Natural killer cell treated with Interleukin-12 subunit alpha and Interleukin-12 subunit beta and Interleukin-15 and Interleukin-18, amount 100 ng/mL, for 72 hours (primary cell): Measurements from ENCODE around the gene SMIM38. TPM values are rescaled to one million over a fixed set of nuclear protein-coding genes. Genes with fewer than 3 reads are reported as not detected.

ENCODE experiments used
- ATAC-seq, 2 donors: fragments of 150-1000 bp; cut with Tn5 transposase in 1 of 2; sonication (Bioruptor Pico), chemical (Tn5 transposase) in 1 of 2; 2 replicates each; pipeline ENCODE4 v1.10.0; 2021
- DNase-seq: peaks from one replicate; pipeline ENCODE4 v3.0.0; 2022; ENCODE audit warnings: low spot score
- H3K27ac Mint-ChIP-seq, 2 donors: 1 replicate in 1 of 2; 2 replicates in 1 of 2; pipeline ENCODE4 v1.8.0; 2022; ENCODE audit warnings: mixed read lengths in 2 of 2, mild to moderate bottlenecking in 1 of 2, moderate library complexity in 1 of 2
- H3K27me3 Mint-ChIP-seq, 2 donors: 1 replicate in 1 of 2; 2 replicates in 1 of 2; pipeline ENCODE4 v1.8.0; 2022; ENCODE audit warnings: mixed read lengths in 2 of 2
- H3K36me3 Mint-ChIP-seq: one replicate; pipeline ENCODE4 v1.8.0; 2022; ENCODE audit warnings: mixed read lengths
- H3K4me1 Mint-ChIP-seq, 2 donors: 1 replicate in 1 of 2; 2 replicates in 1 of 2; pipeline ENCODE4 v1.8.0; 2022; ENCODE audit warnings: low read depth in 2 of 2, mixed read lengths in 2 of 2, mild to moderate bottlenecking in 1 of 2
- H3K4me3 Mint-ChIP-seq: one replicate; pipeline ENCODE4 v1.8.0; 2022; ENCODE audit warnings: mixed read lengths
- H3K9me3 Mint-ChIP-seq: 2 replicates; pipeline ENCODE4 v1.8.0; 2022; ENCODE audit warnings: mixed read lengths
- total RNA-seq, 2 donors: library from RNA; stranded (reverse); gene quantifications; one replicate each; pipeline ENCODE4 v1.2.3, GENCODE V29; 2022

The SMIM38 gene
- total RNA-seq, 2 donors from 2014 or later, result 0.89 TPM; not detected in 1

DNA sequence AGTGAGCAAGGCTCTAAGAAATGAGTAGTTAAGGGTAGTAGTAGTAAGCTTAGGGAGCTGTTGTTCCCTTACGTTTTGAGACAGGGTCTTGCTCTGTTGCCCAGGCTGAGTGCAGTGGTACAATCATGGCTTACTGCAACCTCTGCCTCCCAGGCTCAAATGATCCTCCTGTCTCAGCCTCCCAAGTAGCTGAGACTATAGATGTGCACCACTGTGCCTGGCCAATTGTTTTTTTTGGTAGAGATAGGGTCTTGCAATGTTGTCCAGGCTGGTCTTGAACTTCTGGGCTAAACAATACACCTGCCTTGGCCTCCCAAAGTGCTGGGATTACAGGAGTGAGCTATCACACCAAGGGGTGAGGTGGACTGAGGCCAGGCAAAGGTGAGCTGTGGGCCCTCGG, 10.0 kb downstream of the SMIM38 start:
- ATAC-seq (no peak), DNase-seq (no peak)
- H3K4me3 Mint-ChIP-seq, result no peak overlapping the region
- no peak overlapping the region for H3K27ac Mint-ChIP-seq
- H3K4me1 Mint-ChIP-seq, result peaks cover 4 to 5% of the 10 kb centered on the region in 2 donors
- H3K36me3 Mint-ChIP-seq, result peaks cover 5% of the 10 kb centered on the region
- H3K9me3 Mint-ChIP-seq, result peaks cover 4% of the 10 kb centered on the region
- peaks cover 23 to 24% of the 10 kb centered on the region in 2 donors for H3K27me3 Mint-ChIP-seq

DNA sequence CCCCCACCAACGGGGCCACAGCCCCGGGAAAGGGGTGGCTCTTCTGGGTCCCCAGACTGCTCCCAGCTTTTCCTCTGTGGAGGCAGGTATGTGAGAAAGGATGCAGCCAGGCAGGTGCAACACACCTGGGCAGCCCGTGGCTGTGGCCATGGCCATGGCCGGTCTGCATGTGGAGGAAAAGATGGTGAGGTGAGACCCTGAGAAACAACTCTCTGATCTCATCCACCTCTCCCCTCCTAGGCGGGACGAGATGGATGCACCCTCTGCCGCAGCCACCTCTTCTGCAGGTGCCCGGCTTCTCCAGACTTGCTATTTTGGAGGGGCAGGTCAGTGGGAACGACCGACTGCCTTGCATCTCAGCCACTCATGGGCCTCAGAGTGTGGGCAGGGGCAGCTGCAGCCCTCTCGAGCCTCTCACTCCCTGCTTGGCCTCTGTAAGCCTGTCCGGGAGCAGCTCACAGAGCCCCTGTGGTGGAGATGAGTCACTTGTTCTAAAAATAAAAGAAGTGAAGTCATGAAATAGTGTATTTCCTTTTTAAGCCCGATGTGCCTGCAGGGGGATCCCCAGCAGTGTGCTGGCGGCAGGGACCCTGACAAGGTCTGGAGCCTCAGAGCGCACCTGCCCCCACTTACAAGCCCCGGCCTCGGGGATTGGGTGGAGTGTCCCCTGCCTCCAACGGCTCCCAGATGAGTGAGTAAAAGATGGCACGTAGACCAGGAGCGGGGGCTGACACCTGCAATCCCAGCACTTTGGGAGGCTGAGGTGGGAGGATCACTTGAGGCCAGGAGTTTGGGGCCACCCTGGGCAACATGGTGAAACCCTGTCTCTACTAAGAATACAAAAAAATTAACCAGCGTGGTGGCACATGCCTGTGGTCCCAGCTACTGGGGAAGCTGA, 10.7 kb downstream of the SMIM38 start:
- Mint-ChIP-seq H3K4me3 (no peak overlapping the region), H3K9me3 (peaks cover 4% of the 10 kb centered on the region), H3K36me3 (peaks cover 5% of the 10 kb centered on the region), H3K27me3 (peaks cover 19 to 24% of the 10 kb centered on the region in 2 donors), H3K27ac (no peak overlapping the region), H3K4me1 (peaks cover 4 to 5% of the 10 kb centered on the region in 2 donors)
- no peak for DNase-seq
- ATAC-seq, result peak; percentile 63 to 82

DNA sequence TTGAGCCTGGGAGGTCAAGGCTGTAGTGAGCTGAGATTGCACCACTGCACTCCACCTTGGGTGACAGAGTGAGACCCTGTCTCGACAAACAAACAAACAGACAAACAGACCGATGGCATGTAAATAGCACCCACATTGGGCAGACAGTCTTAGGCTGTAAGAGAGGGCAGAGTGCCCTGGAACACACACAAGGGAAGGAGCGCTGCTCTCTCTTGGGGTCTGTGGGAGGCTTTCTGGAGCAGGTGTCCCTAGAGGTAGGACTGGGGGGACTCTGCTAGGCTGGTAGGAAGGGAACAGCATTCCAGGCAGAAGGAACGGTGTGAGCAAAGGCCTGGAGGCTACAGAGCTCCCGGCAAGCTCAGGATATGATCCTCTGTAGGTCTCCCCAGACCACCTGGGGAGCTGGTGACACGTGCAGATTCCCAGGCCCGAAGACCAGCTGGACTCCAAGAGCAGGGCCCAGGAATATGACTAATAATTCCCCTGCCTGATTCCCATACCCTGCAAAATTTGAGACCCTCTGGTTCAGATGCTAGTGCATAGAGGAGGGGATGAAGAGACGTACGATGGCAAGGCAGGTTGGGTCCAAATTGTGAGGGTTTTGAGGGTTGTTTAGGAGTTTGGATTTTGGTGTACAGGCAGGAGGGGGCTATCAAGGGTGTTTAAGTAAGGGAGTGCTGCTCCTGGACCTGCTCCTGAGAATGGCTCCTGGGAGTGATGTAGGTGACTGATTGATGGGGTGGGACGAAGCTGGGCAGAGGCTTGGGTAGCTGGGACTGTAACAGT, 11.6 kb downstream of the SMIM38 start:
- no peak for DNase-seq
- H3K4me3 Mint-ChIP-seq, result no peak overlapping the region
- peaks cover 5% of the 10 kb centered on the region for H3K36me3 Mint-ChIP-seq
- H3K27me3 Mint-ChIP-seq, result peaks cover 16 to 24% of the 10 kb centered on the region in 2 donors
- H3K4me1 Mint-ChIP-seq, result peaks cover 4 to 5% of the 10 kb centered on the region in 2 donors
- peaks cover 4% of the 10 kb centered on the region for H3K9me3 Mint-ChIP-seq
- ATAC-seq, result no peak
- H3K27ac Mint-ChIP-seq, result no peak overlapping the region

DNA sequence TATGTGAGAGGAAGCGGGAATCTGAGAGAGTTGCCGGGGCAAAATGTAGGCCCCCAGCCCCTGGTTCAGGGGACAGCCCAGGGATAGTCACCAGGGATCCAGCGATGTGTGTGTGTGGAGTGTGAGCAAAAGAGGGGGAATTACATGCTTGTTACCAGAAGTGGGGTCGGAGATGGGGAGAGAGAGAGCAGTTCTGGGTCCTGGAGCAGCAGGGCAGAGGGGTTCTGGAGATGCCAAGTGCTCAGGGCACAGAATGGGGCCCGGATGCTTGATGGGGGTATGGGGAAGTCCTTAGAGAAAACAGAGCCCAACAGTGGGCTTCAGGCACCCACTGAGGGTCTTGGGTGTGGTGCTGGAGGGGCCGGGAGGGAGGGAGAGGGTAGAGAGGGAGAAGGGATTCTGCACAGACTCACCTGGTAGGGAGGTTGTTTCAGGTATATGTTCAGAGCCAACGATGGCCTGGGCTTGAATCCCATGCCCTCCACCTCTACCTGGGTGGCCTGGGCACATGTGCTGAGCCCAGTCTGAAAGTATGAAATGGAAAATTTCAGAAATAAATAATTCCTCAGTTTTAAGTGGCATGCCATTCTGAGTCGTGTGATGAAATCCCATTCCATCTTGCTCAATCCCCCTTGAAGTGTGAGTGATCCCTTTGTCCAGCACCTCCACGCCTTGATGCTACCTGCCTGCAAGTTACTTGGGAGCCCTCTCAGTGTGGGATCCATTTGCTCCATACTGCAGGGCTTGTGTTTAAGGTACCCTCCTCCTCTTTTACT, 12.4 kb downstream of the SMIM38 start:
- peaks cover 4 to 5% of the 10 kb centered on the region in 2 donors for H3K4me1 Mint-ChIP-seq
- no peak for DNase-seq
- H3K36me3 Mint-ChIP-seq, result no peaks in the 10 kb centered on the region
- no peak overlapping the region for H3K27ac Mint-ChIP-seq
- no peak for ATAC-seq
- H3K9me3 Mint-ChIP-seq, result peaks cover 4% of the 10 kb centered on the region
- peaks cover 17 to 18% of the 10 kb centered on the region in 2 donors for H3K27me3 Mint-ChIP-seq
- no peak overlapping the region for H3K4me3 Mint-ChIP-seq

DNA sequence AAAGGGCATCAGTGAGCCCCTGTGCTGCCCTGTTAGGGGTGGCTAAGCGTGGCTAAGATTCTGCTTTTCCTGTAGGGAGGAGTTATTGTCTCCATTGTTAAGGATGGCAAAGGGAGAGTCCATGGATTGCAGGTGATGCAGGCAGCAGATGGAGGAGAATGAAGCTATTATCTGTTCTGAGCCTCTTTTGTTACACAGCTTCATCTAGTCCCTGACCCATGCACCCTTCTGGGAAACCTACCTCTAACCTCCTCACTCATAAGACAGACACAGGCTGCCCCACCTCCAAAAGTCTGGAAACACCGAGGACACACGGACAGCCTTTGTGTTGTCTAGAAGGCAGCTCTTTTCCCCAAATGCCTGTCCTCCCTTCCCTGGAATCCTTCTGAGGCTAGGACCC, 13.7 kb downstream of the SMIM38 start:
- Mint-ChIP-seq H3K27me3 (peaks cover 12 to 17% of the 10 kb centered on the region in 2 donors), H3K9me3 (no peaks in the 10 kb centered on the region), H3K4me1 (peaks cover 4 to 5% of the 10 kb centered on the region in 2 donors), H3K27ac (no peak overlapping the region), H3K36me3 (no peaks in the 10 kb centered on the region), H3K4me3 (no peak overlapping the region)
- ATAC-seq, result no peak
- peak; percentile 32 for DNase-seq

DNA sequence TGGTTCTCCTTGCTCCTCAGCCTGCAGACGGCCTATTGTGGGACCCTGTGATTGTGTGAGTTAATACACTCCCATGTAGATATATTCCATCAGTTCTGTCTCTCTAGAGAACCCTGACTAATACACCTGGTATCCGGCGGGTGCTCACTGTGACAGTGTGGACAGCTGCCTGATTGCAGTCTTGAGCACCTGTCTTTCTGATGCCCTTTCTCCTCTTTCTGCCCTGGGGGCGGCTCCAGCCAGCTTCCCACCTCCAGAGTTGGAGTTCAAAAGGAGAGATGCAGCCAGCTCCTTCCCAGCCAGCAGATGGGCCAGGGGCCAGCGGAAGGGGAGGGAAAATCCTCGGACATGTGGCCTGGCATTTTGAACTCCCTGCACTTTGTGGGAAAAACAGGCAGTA, 15.0 kb downstream of the SMIM38 start:
- ATAC-seq (no peak), DNase-seq (peak; percentile 39)
- Mint-ChIP-seq H3K9me3 (no peaks in the 10 kb centered on the region), H3K36me3 (no peaks in the 10 kb centered on the region), H3K27me3 (peaks cover 8 to 10% of the 10 kb centered on the region in 2 donors), H3K27ac (no peak overlapping the region), H3K4me1 (peaks cover 4 to 5% of the 10 kb centered on the region in 2 donors), H3K4me3 (no peak overlapping the region)

DNA sequence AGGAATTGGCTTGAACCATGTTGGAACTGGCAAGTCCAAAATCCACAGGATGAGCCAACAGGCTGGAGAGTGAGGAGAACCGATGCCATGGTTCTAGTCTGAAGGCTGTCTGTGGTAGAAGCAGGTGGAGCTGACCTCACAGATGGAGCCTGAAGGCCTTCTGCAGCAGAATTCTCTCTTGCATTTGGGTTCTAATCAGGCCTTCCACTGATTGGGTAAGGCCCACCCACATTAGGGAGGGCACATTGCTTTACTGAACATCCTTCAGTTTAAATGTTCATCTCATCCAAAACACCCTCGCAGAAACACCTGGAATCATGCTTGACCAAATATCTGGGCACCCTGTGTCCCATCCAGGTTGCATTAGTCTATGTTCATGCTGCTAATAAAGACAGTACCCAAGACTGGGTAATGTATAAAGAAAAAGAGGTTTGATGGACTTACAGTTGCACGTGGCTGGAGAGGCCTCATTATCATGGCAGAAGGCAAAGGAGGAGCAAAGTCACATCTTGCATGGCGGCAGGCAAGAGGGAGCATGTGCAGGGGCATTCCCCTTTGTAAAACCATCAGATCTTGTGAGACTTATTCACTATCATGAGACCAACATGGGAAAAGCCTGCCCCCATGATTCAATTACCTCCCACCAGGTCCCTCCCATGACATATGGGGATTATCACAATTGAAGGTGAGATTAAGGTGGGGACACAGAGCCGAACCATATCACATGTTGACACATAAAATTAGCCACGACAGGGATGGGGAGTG, 15.9 kb downstream of the SMIM38 start:
- Mint-ChIP-seq H3K36me3 (no peaks in the 10 kb centered on the region), H3K4me1 (peaks cover under 1 to 2% of the 10 kb centered on the region in 2 donors), H3K4me3 (no peak overlapping the region), H3K9me3 (no peaks in the 10 kb centered on the region), H3K27me3 (peaks cover 8 to 9% of the 10 kb centered on the region in 2 donors), H3K27ac (no peak overlapping the region)
- DNase-seq, result peak; percentile 47
- no peak for ATAC-seq

DNA sequence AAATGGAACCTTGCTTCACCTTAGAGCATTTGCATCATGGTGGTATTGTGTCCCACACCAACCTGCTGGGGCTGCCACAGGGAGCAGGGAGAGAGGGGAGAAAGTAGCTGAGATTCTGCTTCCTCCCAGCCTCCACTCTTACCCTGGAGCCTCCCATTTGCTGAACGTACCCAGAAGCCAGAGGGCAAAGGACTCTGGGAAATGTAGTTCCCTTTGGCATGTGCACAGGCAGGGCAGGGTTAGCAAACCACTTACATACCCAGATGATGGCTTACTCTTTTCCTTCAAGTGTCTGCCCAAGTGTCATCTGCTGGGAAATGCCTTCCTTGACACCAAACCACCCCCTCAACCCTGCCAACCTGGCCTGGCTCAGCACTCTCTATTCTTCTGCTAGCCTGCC, 16.9 kb downstream of the SMIM38 start:
- no peak for ATAC-seq
- Mint-ChIP-seq H3K4me3 (no peak overlapping the region), H3K4me1 (no peaks in the 10 kb centered on the region), H3K27me3 (peaks cover 4 to 5% of the 10 kb centered on the region in 2 donors), H3K27ac (no peak overlapping the region), H3K36me3 (no peaks in the 10 kb centered on the region), H3K9me3 (no peaks in the 10 kb centered on the region)
- DNase-seq, result peak; percentile 35

DNA sequence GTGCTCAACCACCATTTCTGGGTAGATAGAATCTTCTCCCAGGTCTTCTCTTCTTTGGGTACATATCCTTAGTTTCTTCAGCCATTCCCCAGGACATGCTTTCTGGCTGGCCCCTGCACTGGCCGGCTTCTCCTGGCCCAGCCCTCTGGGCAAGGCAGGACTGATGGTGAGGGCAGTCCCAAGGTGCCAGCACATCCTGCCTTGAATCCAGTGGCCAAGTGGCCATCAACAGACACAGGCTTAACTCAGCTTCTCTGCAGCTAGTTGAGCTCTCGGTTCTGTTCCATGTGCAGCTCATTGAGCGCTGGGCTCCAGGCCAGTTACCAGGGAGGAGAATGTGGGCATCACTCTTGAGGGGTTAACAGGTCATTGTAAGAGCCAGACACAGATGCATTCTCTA, 17.6 kb downstream of the SMIM38 start:
- H3K27ac Mint-ChIP-seq, result no peak overlapping the region
- DNase-seq (peak; percentile 53), ATAC-seq (no peak)
- peaks cover 0 to 2% of the 10 kb centered on the region in 2 donors for H3K27me3 Mint-ChIP-seq
- H3K4me3 Mint-ChIP-seq, result no peak overlapping the region
- H3K4me1 Mint-ChIP-seq, result no peaks in the 10 kb centered on the region
- no peaks in the 10 kb centered on the region for H3K9me3 Mint-ChIP-seq
- no peaks in the 10 kb centered on the region for H3K36me3 Mint-ChIP-seq

DNA sequence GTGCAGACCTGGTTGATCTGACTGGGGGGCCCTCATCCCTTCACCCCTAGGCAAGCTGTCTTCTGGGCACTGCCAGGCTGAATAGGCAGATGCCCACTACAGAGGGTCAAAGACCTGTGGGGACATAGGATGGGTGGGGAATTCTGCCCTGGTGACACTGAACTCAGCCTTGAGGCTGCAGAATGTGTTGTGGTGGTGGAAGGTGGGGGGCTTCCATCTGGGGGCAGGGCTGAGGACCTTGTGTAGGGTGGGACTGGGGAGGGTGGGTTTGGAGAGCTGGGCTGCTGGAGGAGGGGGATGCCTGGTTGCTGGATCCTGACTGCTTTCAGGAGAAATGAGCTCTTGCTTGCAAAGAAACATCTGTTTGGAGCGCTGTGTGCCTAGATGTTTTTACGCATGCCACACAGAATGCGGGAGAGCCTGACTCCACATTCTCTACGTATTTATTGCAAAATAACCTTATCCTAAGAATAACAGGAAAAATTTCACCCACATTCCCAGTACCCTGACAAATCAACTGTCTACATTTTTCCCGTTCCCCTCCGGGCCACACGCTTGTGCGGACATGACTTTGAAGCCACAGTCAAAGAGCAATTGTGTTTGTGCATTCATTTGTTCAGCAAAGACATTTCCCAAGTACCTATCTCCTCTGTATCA, 18.3 kb downstream of the SMIM38 start:
- ATAC-seq (no peak), DNase-seq (peak; percentile 44)
- Mint-ChIP-seq H3K27me3 (peaks cover 0 to 2% of the 10 kb centered on the region in 2 donors), H3K27ac (no peak overlapping the region), H3K4me3 (no peak overlapping the region), H3K9me3 (no peaks in the 10 kb centered on the region), H3K4me1 (no peaks in the 10 kb centered on the region), H3K36me3 (no peaks in the 10 kb centered on the region)

DNA sequence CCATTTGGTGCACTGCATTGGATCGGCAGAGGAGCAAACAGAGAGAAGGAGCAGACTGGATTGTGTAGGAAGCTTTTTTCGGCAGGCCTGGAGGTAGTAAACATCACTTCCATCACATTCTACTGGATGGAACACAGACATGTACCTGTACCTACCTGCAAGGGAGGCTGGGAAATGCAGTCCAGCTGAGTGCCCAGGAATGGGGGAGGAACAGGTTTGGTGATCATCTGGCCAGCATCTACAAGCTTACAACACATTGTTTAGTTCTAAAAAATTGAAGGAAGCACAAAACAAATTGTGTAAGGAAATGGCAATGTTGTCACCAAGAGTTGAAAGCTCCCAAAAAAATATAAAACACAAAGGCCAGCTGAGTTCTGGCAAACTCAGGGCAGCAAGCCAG, 19.1 kb downstream of the SMIM38 start:
- Mint-ChIP-seq H3K27me3 (peaks cover 0 to 2% of the 10 kb centered on the region in 2 donors), H3K4me1 (no peaks in the 10 kb centered on the region), H3K27ac (no peak overlapping the region), H3K36me3 (no peaks in the 10 kb centered on the region), H3K9me3 (no peaks in the 10 kb centered on the region), H3K4me3 (no peak overlapping the region)
- ATAC-seq (no peak), DNase-seq (no peak)

DNA sequence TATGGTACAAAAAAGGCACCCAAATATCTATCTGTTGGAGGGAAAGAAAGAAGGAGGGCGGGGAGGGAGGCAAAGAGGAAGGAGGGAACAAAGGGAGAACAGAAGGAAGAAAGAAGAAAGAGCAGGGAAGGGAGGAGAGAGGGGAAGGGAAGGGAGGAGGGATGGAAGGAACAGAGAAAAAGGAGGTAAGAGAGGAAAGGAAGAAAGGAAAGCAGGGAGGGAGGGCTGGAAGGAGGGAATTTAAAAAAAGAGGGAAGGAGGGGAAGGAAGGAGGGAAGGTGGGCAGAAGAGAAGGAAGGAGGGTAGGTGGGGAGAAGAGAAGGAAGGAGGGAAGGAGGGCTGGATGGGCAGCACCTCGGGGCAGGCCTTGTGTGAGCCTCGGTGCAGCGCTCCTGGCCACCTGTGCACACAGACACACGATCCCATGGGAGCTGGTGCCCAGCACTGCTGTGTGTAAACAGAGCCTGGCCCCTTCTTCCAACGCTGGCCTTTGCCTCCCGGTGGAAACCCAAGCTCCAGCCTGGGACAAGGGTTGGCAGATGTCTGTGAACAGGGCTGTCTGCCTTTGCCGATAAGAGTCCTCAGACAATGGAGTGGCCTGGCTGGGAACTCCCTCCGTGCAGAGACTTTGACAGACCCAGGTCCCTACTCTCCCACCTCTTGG, 23.2 kb downstream of the SMIM38 start:
- Mint-ChIP-seq H3K9me3 (no peaks in the 10 kb centered on the region), H3K27me3 (peaks cover 10 to 13% of the 10 kb centered on the region in 2 donors), H3K36me3 (no peaks in the 10 kb centered on the region), H3K4me1 (no peaks in the 10 kb centered on the region), H3K27ac (no peak overlapping the region), H3K4me3 (no peak overlapping the region)
- peak; percentile 32 for DNase-seq
- ATAC-seq, result peak in 1 of 2 donors; percentile 17
